PC-3 (cell line): ENCODE measurements around the gene HLTF.

Experiments used
- CTCF ChIP-seq: fragments of 300-600 bp; sonication (generic); conservative IDR thresholded peaks from 2 replicates; pipeline ENCODE4 v1.5.1; 2017; ENCODE audit warnings: antibody characterized with exemption, low read depth, mild to moderate bottlenecking, low read length
- EZH2phosphoT487 ChIP-seq: fragments of 300-600 bp; sonication (generic); IDR thresholded peaks from 2 replicates; pipeline ENCODE4 v1.6.1; 2018; ENCODE audit warnings: mild to moderate bottlenecking, antibody characterized with exemption, low read length, borderline replicate concordance

DNA sequence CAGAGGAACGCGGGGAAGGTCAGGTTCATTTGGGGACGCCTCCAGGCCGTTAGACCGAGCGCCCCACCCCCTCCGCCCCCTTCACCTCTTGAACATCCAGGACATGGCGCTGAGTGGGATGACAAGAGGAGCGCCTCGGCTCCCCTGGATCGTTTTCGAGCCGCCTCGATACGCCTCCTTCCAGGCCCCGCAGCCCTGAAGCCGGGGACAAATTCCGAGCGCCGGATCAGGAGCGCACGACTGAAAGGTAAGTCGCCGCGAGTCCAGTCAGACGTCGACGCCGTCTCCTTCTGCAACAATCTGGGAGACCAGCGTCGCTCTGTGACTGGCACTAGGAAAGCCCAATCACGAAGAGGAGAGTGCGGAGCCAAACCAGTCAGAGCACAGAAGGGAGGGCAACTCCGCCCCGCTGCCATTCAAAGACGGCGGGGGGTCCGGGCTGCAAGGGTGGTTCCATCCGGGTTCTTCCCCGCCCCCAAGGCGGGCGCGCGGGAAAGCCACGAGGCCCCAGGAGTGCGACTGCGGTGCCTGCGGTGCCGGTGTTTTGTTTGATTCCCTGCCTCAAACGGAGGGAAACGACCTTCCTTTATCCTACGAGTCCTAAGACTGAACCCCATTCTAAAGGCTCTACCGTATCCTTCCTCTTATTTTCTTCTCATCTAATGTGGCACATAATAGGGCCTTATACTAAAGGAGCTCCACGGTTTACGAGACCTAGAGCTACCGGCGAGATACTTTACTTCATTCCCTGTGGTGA, at the start of gene HLTF:
- no peak for TF ChIP-seq EZH2phosphoT487
- no peak for TF ChIP-seq CTCF
